Cardiac muscle cell (in vitro differentiated cells and primary cell): Measurements from ENCODE around the gene FTHL17. TPM values are rescaled to one million over a fixed set of nuclear protein-coding genes. Genes with fewer than 3 reads are reported as not detected.

Source experiments
- DNase-seq, 2 donors: peaks; one replicate each; pipeline versions ENCODE4 v3.0.0 to v3.0.0-alpha.2; 2010 to 2017; ENCODE audit warnings: low read depth in 1 of 2, low spot score in 1 of 2
- H3K27ac ChIP-seq: fragments of 200-600 bp; sonication (generic); 2 replicates; pipeline ENCODE4 v1.5.1; 2016
- H3K27me3 ChIP-seq: fragments of 200-600 bp; sonication (generic); 2 replicates; pipeline ENCODE4 v1.6.0; 2016; ENCODE audit warnings: control low read depth
- H3K36me3 ChIP-seq: fragments of 200-600 bp; sonication (generic); 2 replicates; pipeline ENCODE4 v1.5.1; 2016; ENCODE audit warnings: control low read depth
- H3K4me1 ChIP-seq: fragments of 200-600 bp; sonication (generic); 2 replicates; pipeline ENCODE4 v1.8.1; 2017; ENCODE audit warnings: low read depth, mild to moderate bottlenecking, mixed run types
- H3K4me3 ChIP-seq: fragments of 200-600 bp; sonication (generic); 2 replicates; pipeline ENCODE4 v1.5.1; 2016; ENCODE audit warnings: mild to moderate bottlenecking
- H3K9me3 ChIP-seq: fragments of 200-600 bp; sonication (generic); 2 replicates; pipeline ENCODE4 v1.5.1; 2017; ENCODE audit warnings: low read depth, mild to moderate bottlenecking, control low read depth
- CTCF ChIP-seq: IDR thresholded peaks from 2 replicates; pipeline ENCODE4 v1.5.1; 2012; ENCODE audit warnings: low read depth, mild to moderate bottlenecking, low read length
- polyA plus RNA-seq: library from polyadenylated mRNA; unstranded; fragments of >200 nt; fragmentation: Nextera tagmentation; extraction: Ambion mirVana; gene quantifications from 2 replicates; pipeline ENCODE4 v1.2.1, GENCODE V29; 2016
- total RNA-seq: library from RNA; depleted of rRNA; stranded (reverse); fragments of >200 nt; gene quantifications from 2 replicates; pipeline ENCODE4 v1.2.3, GENCODE V29; 2016

Gene FTHL17
- total RNA-seq (not detected in 2 replicates), polyA plus RNA-seq (not detected in 2 replicates)

- H3K27me3 ChIP-seq = no peaks in the 10 kb centered on the region
- no peaks in the 10 kb centered on the region for H3K9me3 ChIP-seq
- H3K4me1 ChIP-seq = no peaks in the 10 kb centered on the region
- no peak within 1 kb of the TSS for H3K4me3 ChIP-seq
- no peak for DNase-seq
- H3K36me3 ChIP-seq = no peaks in the 10 kb centered on the region
- TF ChIP-seq CTCF = no peak
- no peak within 1 kb of the TSS for H3K27ac ChIP-seq
These were observed at the start of gene FTHL17 for GRCh38 chrX:31071725-31072124. FTHL17 (minus strand) TSS chrX:31072041; CDS start chrX:31071953, 88 bp downstream.

- no peaks in the 10 kb centered on the region for H3K9me3 ChIP-seq
- no peak overlapping the region for H3K27ac ChIP-seq
- no peaks in the 10 kb centered on the region for H3K27me3 ChIP-seq
- no peak for DNase-seq
- no peak overlapping the region for H3K4me3 ChIP-seq
- no peaks in the 10 kb centered on the region for H3K4me1 ChIP-seq
- no peaks in the 10 kb centered on the region for H3K36me3 ChIP-seq
- TF ChIP-seq CTCF = no peak
These were observed 45.4 kb upstream of the FTHL17 start for GRCh38 chrX:31117266-31117665.

GRCh38 chrX:31115398-31115797, 43.6 kb upstream of the FTHL17 start:
- DNase-seq = no peak
- no peaks in the 10 kb centered on the region for H3K9me3 ChIP-seq
- no peak overlapping the region for H3K4me3 ChIP-seq

GRCh38 chrX:31114858-31115257, 43.0 kb upstream of the FTHL17 start:
- no peak for DNase-seq
- Histone ChIP-seq H3K36me3 (no peaks in the 10 kb centered on the region), H3K27ac (no peak overlapping the region), H3K4me3 (no peak overlapping the region), H3K27me3 (no peaks in the 10 kb centered on the region), H3K9me3 (no peaks in the 10 kb centered on the region), H3K4me1 (no peaks in the 10 kb centered on the region)
- no peak for TF ChIP-seq CTCF

More at GRCh38 chrX:31115398-31115797, 43.6 kb upstream of the FTHL17 start:
- Histone ChIP-seq H3K4me1 (no peaks in the 10 kb centered on the region), H3K27me3 (no peaks in the 10 kb centered on the region), H3K36me3 (no peaks in the 10 kb centered on the region), H3K27ac (no peak overlapping the region)
- TF ChIP-seq CTCF = no peak

- Histone ChIP-seq H3K4me1 (no peaks in the 10 kb centered on the region), H3K36me3 (no peaks in the 10 kb centered on the region), H3K27me3 (no peaks in the 10 kb centered on the region), H3K4me3 (no peak overlapping the region), H3K9me3 (no peaks in the 10 kb centered on the region), H3K27ac (no peak overlapping the region)
- no peak for DNase-seq
- TF ChIP-seq CTCF = no peak
These were observed 40.6 kb upstream of the FTHL17 start for GRCh38 chrX:31112226-31112999.
